ENCODE results near the gene MAN2B1. TPM values are rescaled to one million over a fixed set of nuclear protein-coding genes. Genes with fewer than 3 reads are reported as not detected.

The MAN2B1 gene
- total and polyA plus RNA-seq, 2 of the 13 experiments (the other 11 are each of a cell fraction or from before 2014, with no cell fraction given): 23.6 to 23.8 TPM

DNA sequence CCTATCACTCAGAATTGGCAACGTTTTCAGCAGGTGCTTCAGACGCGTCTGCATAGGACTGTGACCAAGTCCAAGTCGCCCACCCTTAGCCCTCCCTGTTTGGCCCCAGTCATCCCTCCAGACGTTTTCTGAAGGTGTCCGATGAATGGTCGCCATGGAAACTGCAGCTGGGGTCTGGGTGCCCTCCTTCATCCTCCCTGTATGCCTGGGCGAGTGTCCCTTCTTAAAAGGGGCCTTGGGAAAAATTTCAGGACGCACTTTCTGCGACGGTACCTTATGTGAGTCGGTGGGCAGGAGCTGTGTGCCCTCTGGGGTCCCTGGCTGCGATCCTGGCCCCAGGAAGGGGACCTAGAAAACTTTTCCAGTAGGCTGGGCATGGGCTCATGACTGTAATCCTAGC is 25.1 kb downstream of the MAN2B1 start:
- FAIRE-seq (no peak), DNase-seq (ENCODE audit: low spot score) (no peak), ATAC-seq (no peak)
- no peaks in the 10 kb centered on the region for H4K20me1 ChIP-seq (ENCODE audit: insufficient read depth, low read length)
- no peak overlapping the region for H3K9ac ChIP-seq (ENCODE audit: insufficient read depth, low read depth, low read length)
- no TSS peak for BruUV-seq (replicated peaks)
- no peak overlapping the region for H2AFZ ChIP-seq (ENCODE audit: low read length)
- no peak overlapping the region for H3K4me2 ChIP-seq (ENCODE audit: low read depth, low read length)
- CTCF ChIA-PET (ENCODE audit: low intra/inter-chr PET ratio, low total read pairs): no interaction called here
- no peaks in the 10 kb centered on the region for H3K36me3 ChIP-seq (replicated peaks in 1 of 2; ENCODE audit: control insufficient read depth in 1 of 2, insufficient read depth in 2 of 2, low read length in 2 of 2)
- no peaks in the 10 kb centered on the region for H3K27me3 ChIP-seq (ENCODE audit: control insufficient read depth in 1 of 2, insufficient read depth in 2 of 2, low read length in 2 of 2)
- WGBS (ENCODE audit: low lambda C conversion rate): 63% methylated on average over 8 of the region's 13 CpGs
- H3K79me2 ChIP-seq (ENCODE audit: insufficient read depth, low read length): no peaks in the 10 kb centered on the region
- H3K9me3 ChIP-seq (ENCODE audit: low read length): no peaks in the 10 kb centered on the region
- in situ Hi-C loops (cut with HindIII; ENCODE audit: extremely low pct_ligation_motif_present, low pct_unique_long_range_greater_than_20kb) (no loop called here), intact Hi-C loops (cut with micrococcal nuclease; ENCODE audit: unreplicated experiment) (no loop called here)
- H3K4me3 ChIP-seq (replicated peaks in 1 of 3; ENCODE audit: insufficient read depth in 1 of 3, low read depth in 2 of 3, low read length in 3 of 3): no peak overlapping the region
- H3K27ac ChIP-seq (ENCODE audit: extremely low read length, insufficient read depth, low read length): no peak overlapping the region
- H3K4me1 ChIP-seq (ENCODE audit: insufficient read depth, low read length): peaks cover 11% of the 10 kb centered on the region; the same call in 1 of the 2 replicates
- POLR2A ChIA-PET: no interaction called here
- TF ChIP-seq ZFP36L1 (CRISPR knock-in tag; IDR thresholded peaks at IDR 0.05) (no peak), ETV5 (CRISPR knock-in tag; IDR thresholded peaks at IDR 0.05; ENCODE audit: borderline replicate concordance) (no peak), ZC3H13 (CRISPR knock-in tag; IDR thresholded peaks at IDR 0.05) (no peak), ZBTB3 (CRISPR knock-in tag; IDR thresholded peaks at IDR 0.05; ENCODE audit: borderline replicate concordance, low read depth) (no peak), MAFG (CRISPR knock-in tag; IDR thresholded peaks at IDR 0.05) (no peak), ZNF761 (CRISPR knock-in tag; conservative IDR thresholded peaks at IDR 0.05) (no peak), RAD21 (CRISPR knock-in tag; IDR thresholded peaks at IDR 0.05) (no peak), TEAD3 (CRISPR knock-in tag; optimal IDR thresholded peaks at IDR 0.05; ENCODE audit: borderline replicate concordance) (no peak), ZSCAN30 (CRISPR knock-in tag; IDR thresholded peaks at IDR 0.05) (no peak)
- TF ChIP-seq, protein P1, sequence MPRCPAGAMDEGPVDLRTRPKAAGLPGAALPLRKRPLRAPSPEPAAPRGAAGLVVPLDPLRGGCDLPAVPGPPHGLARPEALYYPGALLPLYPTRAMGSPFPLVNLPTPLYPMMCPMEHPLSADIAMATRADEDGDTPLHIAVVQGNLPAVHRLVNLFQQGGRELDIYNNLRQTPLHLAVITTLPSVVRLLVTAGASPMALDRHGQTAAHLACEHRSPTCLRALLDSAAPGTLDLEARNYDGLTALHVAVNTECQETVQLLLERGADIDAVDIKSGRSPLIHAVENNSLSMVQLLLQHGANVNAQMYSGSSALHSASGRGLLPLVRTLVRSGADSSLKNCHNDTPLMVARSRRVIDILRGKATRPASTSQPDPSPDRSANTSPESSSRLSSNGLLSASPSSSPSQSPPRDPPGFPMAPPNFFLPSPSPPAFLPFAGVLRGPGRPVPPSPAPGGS (CRISPR knock-in tag; IDR thresholded peaks at IDR 0.05): no peak
- TF ChIP-seq, protein P2, sequence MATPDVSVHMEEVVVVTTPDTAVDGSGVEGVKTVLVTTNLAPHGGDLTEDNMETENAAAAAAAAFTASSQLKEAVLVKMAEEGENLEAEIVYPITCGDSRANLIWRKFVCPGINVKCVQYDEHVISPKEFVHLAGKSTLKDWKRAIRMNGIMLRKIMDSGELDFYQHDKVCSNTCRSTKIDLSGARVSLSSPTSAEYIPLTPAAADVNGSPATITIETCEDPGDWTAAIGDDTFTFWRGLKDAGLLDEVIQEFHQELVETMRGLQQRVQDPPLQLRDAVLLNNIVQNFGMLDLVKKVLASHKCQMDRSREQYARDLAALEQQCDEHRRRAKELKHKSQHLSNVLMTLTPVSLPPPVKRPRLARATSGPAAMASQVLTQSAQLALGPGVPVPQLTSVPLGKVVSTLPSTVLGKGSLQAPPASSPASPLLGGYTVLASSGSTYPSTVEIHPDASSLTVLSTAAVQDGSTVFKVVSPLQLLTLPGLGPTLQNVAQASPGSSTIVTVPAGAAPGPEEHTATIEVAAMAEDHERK (CRISPR knock-in tag; IDR thresholded peaks at IDR 0.05; ENCODE audit: low read depth): no peak
- TF ChIP-seq, protein P3, sequence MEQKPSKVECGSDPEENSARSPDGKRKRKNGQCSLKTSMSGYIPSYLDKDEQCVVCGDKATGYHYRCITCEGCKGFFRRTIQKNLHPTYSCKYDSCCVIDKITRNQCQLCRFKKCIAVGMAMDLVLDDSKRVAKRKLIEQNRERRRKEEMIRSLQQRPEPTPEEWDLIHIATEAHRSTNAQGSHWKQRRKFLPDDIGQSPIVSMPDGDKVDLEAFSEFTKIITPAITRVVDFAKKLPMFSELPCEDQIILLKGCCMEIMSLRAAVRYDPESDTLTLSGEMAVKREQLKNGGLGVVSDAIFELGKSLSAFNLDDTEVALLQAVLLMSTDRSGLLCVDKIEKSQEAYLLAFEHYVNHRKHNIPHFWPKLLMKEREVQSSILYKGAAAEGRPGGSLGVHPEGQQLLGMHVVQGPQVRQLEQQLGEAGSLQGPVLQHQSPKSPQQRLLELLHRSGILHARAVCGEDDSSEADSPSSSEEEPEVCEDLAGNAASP (CRISPR knock-in tag; IDR thresholded peaks at IDR 0.05; ENCODE audit: borderline replicate concordance): no peak
- TF ChIP-seq, protein P4, sequence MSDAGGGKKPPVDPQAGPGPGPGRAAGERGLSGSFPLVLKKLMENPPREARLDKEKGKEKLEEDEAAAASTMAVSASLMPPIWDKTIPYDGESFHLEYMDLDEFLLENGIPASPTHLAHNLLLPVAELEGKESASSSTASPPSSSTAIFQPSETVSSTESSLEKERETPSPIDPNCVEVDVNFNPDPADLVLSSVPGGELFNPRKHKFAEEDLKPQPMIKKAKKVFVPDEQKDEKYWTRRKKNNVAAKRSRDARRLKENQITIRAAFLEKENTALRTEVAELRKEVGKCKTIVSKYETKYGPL (CRISPR knock-in tag; IDR thresholded peaks at IDR 0.05): no peak
- TF ChIP-seq, protein P5, sequence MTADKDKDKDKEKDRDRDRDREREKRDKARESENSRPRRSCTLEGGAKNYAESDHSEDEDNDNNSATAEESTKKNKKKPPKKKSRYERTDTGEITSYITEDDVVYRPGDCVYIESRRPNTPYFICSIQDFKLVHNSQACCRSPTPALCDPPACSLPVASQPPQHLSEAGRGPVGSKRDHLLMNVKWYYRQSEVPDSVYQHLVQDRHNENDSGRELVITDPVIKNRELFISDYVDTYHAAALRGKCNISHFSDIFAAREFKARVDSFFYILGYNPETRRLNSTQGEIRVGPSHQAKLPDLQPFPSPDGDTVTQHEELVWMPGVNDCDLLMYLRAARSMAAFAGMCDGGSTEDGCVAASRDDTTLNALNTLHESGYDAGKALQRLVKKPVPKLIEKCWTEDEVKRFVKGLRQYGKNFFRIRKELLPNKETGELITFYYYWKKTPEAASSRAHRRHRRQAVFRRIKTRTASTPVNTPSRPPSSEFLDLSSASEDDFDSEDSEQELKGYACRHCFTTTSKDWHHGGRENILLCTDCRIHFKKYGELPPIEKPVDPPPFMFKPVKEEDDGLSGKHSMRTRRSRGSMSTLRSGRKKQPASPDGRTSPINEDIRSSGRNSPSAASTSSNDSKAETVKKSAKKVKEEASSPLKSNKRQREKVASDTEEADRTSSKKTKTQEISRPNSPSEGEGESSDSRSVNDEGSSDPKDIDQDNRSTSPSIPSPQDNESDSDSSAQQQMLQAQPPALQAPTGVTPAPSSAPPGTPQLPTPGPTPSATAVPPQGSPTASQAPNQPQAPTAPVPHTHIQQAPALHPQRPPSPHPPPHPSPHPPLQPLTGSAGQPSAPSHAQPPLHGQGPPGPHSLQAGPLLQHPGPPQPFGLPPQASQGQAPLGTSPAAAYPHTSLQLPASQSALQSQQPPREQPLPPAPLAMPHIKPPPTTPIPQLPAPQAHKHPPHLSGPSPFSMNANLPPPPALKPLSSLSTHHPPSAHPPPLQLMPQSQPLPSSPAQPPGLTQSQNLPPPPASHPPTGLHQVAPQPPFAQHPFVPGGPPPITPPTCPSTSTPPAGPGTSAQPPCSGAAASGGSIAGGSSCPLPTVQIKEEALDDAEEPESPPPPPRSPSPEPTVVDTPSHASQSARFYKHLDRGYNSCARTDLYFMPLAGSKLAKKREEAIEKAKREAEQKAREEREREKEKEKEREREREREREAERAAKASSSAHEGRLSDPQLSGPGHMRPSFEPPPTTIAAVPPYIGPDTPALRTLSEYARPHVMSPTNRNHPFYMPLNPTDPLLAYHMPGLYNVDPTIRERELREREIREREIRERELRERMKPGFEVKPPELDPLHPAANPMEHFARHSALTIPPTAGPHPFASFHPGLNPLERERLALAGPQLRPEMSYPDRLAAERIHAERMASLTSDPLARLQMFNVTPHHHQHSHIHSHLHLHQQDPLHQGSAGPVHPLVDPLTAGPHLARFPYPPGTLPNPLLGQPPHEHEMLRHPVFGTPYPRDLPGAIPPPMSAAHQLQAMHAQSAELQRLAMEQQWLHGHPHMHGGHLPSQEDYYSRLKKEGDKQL (CRISPR knock-in tag; IDR thresholded peaks at IDR 0.05; ENCODE audit: low read depth): no peak
- TF ChIP-seq, protein P6, sequence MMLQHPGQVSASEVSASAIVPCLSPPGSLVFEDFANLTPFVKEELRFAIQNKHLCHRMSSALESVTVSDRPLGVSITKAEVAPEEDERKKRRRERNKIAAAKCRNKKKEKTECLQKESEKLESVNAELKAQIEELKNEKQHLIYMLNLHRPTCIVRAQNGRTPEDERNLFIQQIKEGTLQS (CRISPR knock-in tag; IDR thresholded peaks at IDR 0.05): no peak

All from HepG2 (cell line).